Smooth muscle cell (in vitro differentiated cells): ENCODE results near the gene PTGFR. TPM values are rescaled to one million over a fixed set of nuclear protein-coding genes. Genes with fewer than 3 reads are reported as not detected.

Experiments
- DNase-seq: peaks from one replicate; lab custom pipeline; 2025; ENCODE audit not compliant: unreplicated experiment; lab: John Stamatoyannopoulos, UW
- H2AFZ ChIP-seq: fragments of 200-600 bp; sonication (generic); 2 replicates; pipeline ENCODE4 v1.6.0; 2016; ENCODE audit warnings: antibody characterized with exemption, low read depth, mild to moderate bottlenecking
- H3F3A ChIP-seq: fragments of 200-600 bp; sonication (generic); 2 replicates; pipeline ENCODE4 v1.6.0; 2017; ENCODE audit warnings: antibody characterized with exemption, low read depth
- H3K27ac ChIP-seq: fragments of 200-600 bp; sonication (generic); 2 replicates; pipeline ENCODE4 v1.5.1; 2016; ENCODE audit warnings: low read depth, mild to moderate bottlenecking
- H3K27me3 ChIP-seq: fragments of 200-600 bp; sonication (generic); 2 replicates; pipeline ENCODE4 v1.6.1; 2016; ENCODE audit warnings: low read depth, mild to moderate bottlenecking
- H3K36me3 ChIP-seq: fragments of 200-600 bp; sonication (generic); 2 replicates; pipeline ENCODE4 v1.5.1; 2016; ENCODE audit warnings: low read depth
- H3K4me1 ChIP-seq: fragments of 200-600 bp; sonication (generic); 2 replicates; pipeline ENCODE4 v1.5.1; 2016; ENCODE audit warnings: low read depth
- H3K4me2 ChIP-seq: fragments of 200-600 bp; sonication (generic); 2 replicates; pipeline ENCODE4 v1.6.0; 2016; ENCODE audit warnings: mild to moderate bottlenecking
- H3K4me3 ChIP-seq: fragments of 200-600 bp; sonication (generic); 2 replicates; pipeline ENCODE4 v1.5.1; 2016; ENCODE audit warnings: mild to moderate bottlenecking
- H3K79me2 ChIP-seq: fragments of 200-600 bp; sonication (generic); 2 replicates; pipeline ENCODE4 v1.6.0; 2016; ENCODE audit warnings: low read depth, mild to moderate bottlenecking
- H3K9ac ChIP-seq: fragments of 200-600 bp; sonication (generic); 2 replicates; pipeline ENCODE4 v1.6.0; 2016; ENCODE audit warnings: low read depth
- H3K9me3 ChIP-seq: fragments of 200-600 bp; sonication (generic); replicated peaks from 2 replicates; pipeline ENCODE4 v1.5.1; 2016; ENCODE audit warnings: low read depth
- H4K20me1 ChIP-seq: fragments of 200-600 bp; sonication (generic); 2 replicates; pipeline ENCODE4 v1.6.0; 2016; ENCODE audit warnings: low read depth
- CTCF ChIP-seq: fragments of 200-600 bp; sonication (generic); IDR thresholded peaks from 2 replicates; pipeline ENCODE4 v1.5.1; 2017; ENCODE audit warnings: borderline replicate concordance, mild to moderate bottlenecking, antibody characterized with exemption; ENCODE audit not compliant: insufficient read depth, poor library complexity, severe bottlenecking
- WGBS: methylation state at CpG from one replicate; pipeline ENCODE4 v1.1.7; 2016; ENCODE audit warnings: low lambda C conversion rate; 5-methylcytosine and 5-hydroxymethylcytosine counted together
- polyA plus RNA-seq: library from polyadenylated mRNA; unstranded; fragments of >200 nt; fragmentation: Nextera tagmentation; extraction: Ambion mirVana; gene quantifications from 2 replicates; pipeline ENCODE4 v1.2.1, GENCODE V29; 2016
- total RNA-seq: library from RNA; depleted of rRNA; stranded (reverse); fragments of >200 nt; gene quantifications from 2 replicates; pipeline ENCODE4 v1.2.3, GENCODE V29; 2014

PTGFR gene
- total and polyA plus RNA-seq, 2 experiments from 2014 or later, result 3.0 to 6.8 TPM

- Histone ChIP-seq H3K79me2 (no peaks in the 10 kb centered on the region), H3K36me3 (no peaks in the 10 kb centered on the region), H3K27ac (no peak overlapping the region), H3K9me3 (no peaks in the 10 kb centered on the region), H3K4me3 (no peak overlapping the region), H3K27me3 (no peaks in the 10 kb centered on the region), H2AFZ (no peak overlapping the region), H3K9ac (no peak overlapping the region), H4K20me1 (no peaks in the 10 kb centered on the region), H3K4me2 (no peak overlapping the region), H3K4me1 (no peaks in the 10 kb centered on the region), H3F3A (no peaks in the 10 kb centered on the region)
- DNase-seq, result no peak
- WGBS, result 92% methylated on average over 4 of the region's 4 CpGs
- TF ChIP-seq CTCF, result no peak
Measured at GRCh38 chr1:78497201-78497600, 6.4 kb downstream of the PTGFR start.

GRCh38 chr1:78500529-78500928 is 9.8 kb downstream of the PTGFR start:
- H3F3A ChIP-seq, result no peaks in the 10 kb centered on the region
- no peaks in the 10 kb centered on the region for H3K36me3 ChIP-seq
- H3K4me1 ChIP-seq, result no peaks in the 10 kb centered on the region
- no peak overlapping the region for H3K9ac ChIP-seq
- H3K79me2 ChIP-seq, result no peaks in the 10 kb centered on the region
- H3K9me3 ChIP-seq, result no peaks in the 10 kb centered on the region
- no peaks in the 10 kb centered on the region for H3K27me3 ChIP-seq
- no peak overlapping the region for H3K4me2 ChIP-seq
- no peak overlapping the region for H3K27ac ChIP-seq
- no peak overlapping the region for H3K4me3 ChIP-seq
- H2AFZ ChIP-seq, result no peak overlapping the region
- WGBS, result 71% methylated on average over 2 of the region's 2 CpGs
- no peak for DNase-seq
- TF ChIP-seq CTCF, result no peak
- no peaks in the 10 kb centered on the region for H4K20me1 ChIP-seq

- Histone ChIP-seq H2AFZ (no peak overlapping the region), H3F3A (no peaks in the 10 kb centered on the region), H3K79me2 (no peaks in the 10 kb centered on the region), H3K9me3 (no peaks in the 10 kb centered on the region), H3K4me3 (no peak overlapping the region), H3K27me3 (no peaks in the 10 kb centered on the region), H3K4me1 (no peaks in the 10 kb centered on the region), H3K27ac (no peak overlapping the region), H3K36me3 (no peaks in the 10 kb centered on the region), H3K4me2 (no peak overlapping the region), H3K9ac (no peak overlapping the region), H4K20me1 (no peaks in the 10 kb centered on the region)
- no peak for TF ChIP-seq CTCF
- no peak for DNase-seq
Measured at GRCh38 chr1:78501203-78501602, 10.4 kb downstream of the PTGFR start.

- TF ChIP-seq CTCF, result no peak
- Histone ChIP-seq H3K9me3 (peaks cover 3% of the 10 kb centered on the region), H3F3A (no peaks in the 10 kb centered on the region), H2AFZ (no peak overlapping the region), H4K20me1 (no peaks in the 10 kb centered on the region), H3K27me3 (no peaks in the 10 kb centered on the region), H3K79me2 (no peaks in the 10 kb centered on the region), H3K27ac (no peak overlapping the region), H3K4me2 (no peak overlapping the region), H3K4me1 (no peaks in the 10 kb centered on the region), H3K36me3 (no peaks in the 10 kb centered on the region), H3K4me3 (no peak overlapping the region), H3K9ac (no peak overlapping the region)
- 79% methylated on average over 3 of the region's 3 CpGs for WGBS
- DNase-seq, result no peak
Measured at GRCh38 chr1:78511334-78511733, 20.6 kb downstream of the PTGFR start.
